ENCODE data around the gene PAQR8.

Gene PAQR8

DNA sequence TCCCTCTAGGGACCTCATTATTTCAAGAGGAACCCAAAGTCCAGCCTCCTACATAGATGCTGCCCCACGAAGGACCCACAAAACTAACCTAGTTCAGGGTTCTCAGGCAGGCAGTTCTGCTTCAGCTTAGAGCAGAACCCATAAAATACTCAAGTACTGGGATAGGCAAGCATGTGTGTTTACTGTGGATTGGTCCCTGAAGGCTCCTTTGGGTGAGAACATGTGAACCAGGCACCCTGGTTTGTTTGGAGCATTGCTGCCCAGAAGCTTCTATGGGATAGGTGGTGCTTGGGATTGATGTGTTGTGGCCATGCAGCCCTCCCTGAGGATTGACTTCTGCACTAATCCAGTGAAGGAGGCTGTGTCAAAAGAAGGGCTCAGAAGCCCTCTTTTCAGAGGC lies 43.3 kb downstream of the PAQR8 start:
- DNase-seq, result no peak

DNA sequence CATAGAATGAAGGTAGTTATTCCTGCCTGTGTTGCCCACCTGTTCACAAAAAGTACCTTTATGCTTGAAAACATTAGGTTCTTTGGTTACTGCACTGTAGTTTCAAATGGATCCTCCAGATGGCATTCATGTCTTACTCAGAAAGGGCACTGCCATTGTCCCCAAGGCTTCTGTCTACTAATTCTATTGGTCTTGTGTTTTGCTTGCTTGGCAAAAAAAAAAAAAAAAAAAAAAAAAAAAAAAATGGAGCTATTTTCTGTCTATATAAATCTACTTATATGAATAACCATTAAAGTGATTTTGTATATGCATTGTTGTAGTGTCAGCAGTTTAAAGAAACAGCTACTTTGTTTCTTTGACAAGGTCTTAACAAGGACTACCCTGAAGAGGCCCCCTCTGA lies 45.5 kb downstream of the PAQR8 start:
- H4K20me1 ChIP-seq (ENCODE audit: insufficient read depth, low read length), result no peaks in the 10 kb centered on the region
- H3K27me3 ChIP-seq (replicated peaks; ENCODE audit: insufficient read depth, low read length), result no peaks in the 10 kb centered on the region
- H3K4me1 ChIP-seq (ENCODE audit: low read length), result no peaks in the 10 kb centered on the region
- H3K9me3 ChIP-seq (replicated peaks; ENCODE audit: insufficient read depth, low read length), result no peaks in the 10 kb centered on the region
- H3F3A ChIP-seq (ENCODE audit: insufficient read depth, low read length), result no peaks in the 10 kb centered on the region
- TF ChIP-seq, protein P1, sequence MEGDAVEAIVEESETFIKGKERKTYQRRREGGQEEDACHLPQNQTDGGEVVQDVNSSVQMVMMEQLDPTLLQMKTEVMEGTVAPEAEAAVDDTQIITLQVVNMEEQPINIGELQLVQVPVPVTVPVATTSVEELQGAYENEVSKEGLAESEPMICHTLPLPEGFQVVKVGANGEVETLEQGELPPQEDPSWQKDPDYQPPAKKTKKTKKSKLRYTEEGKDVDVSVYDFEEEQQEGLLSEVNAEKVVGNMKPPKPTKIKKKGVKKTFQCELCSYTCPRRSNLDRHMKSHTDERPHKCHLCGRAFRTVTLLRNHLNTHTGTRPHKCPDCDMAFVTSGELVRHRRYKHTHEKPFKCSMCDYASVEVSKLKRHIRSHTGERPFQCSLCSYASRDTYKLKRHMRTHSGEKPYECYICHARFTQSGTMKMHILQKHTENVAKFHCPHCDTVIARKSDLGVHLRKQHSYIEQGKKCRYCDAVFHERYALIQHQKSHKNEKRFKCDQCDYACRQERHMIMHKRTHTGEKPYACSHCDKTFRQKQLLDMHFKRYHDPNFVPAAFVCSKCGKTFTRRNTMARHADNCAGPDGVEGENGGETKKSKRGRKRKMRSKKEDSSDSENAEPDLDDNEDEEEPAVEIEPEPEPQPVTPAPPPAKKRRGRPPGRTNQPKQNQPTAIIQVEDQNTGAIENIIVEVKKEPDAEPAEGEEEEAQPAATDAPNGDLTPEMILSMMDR (IDR thresholded peaks at IDR 0.05; ENCODE audit: low read length), result peak; percentile 66
- no peak for TF ChIP-seq EZH2phosphoT487 (IDR thresholded peaks at IDR 0.05; ENCODE audit: low read length)
- H3K9me2 ChIP-seq (replicated peaks; ENCODE audit: insufficient read depth, low read length), result no peaks in the 10 kb centered on the region
- no peak overlapping the region for H3K4me2 ChIP-seq (ENCODE audit: low read depth, low read length)
- no peak overlapping the region for H2AFZ ChIP-seq (ENCODE audit: low read length)
- DNase-seq, result peak; percentile 74
- H3K79me2 ChIP-seq (ENCODE audit: low read length), result no peaks in the 10 kb centered on the region
- no peak overlapping the region for H3K9ac ChIP-seq (ENCODE audit: low read length)
- no peak overlapping the region for H3K4me3 ChIP-seq (ENCODE audit: low read length)
- no peak overlapping the region for H3K27ac ChIP-seq (ENCODE audit: low read length)
- H3K36me3 ChIP-seq (replicated peaks; ENCODE audit: insufficient read depth, low read length), result no peaks in the 10 kb centered on the region

More for the DNA sequence above, 43.3 kb downstream of the PAQR8 start:
- Histone ChIP-seq H3K27ac (ENCODE audit: low read length) (no peak overlapping the region), H3K9ac (ENCODE audit: low read length) (no peak overlapping the region), H2AFZ (ENCODE audit: low read length) (no peak overlapping the region), H3K36me3 (replicated peaks; ENCODE audit: insufficient read depth, low read length) (no peaks in the 10 kb centered on the region), H3K9me3 (replicated peaks; ENCODE audit: insufficient read depth, low read length) (no peaks in the 10 kb centered on the region), H3K79me2 (ENCODE audit: low read length) (no peaks in the 10 kb centered on the region), H3K4me1 (ENCODE audit: low read length) (no peaks in the 10 kb centered on the region), H3K27me3 (replicated peaks; ENCODE audit: insufficient read depth, low read length) (no peaks in the 10 kb centered on the region), H3F3A (ENCODE audit: insufficient read depth, low read length) (no peaks in the 10 kb centered on the region), H3K9me2 (replicated peaks; ENCODE audit: insufficient read depth, low read length) (no peaks in the 10 kb centered on the region), H3K4me2 (ENCODE audit: low read depth, low read length) (no peak overlapping the region), H3K4me3 (ENCODE audit: low read length) (no peak overlapping the region), H4K20me1 (ENCODE audit: insufficient read depth, low read length) (no peaks in the 10 kb centered on the region)
- TF ChIP-seq EZH2 (optimal IDR thresholded peaks at IDR 0.05; ENCODE audit: low read depth, low read length) (no peak), EZH2phosphoT487 (IDR thresholded peaks at IDR 0.05; ENCODE audit: low read length) (no peak)
- TF ChIP-seq, protein P1 (IDR thresholded peaks at IDR 0.05; ENCODE audit: low read length), result no peak

DNA sequence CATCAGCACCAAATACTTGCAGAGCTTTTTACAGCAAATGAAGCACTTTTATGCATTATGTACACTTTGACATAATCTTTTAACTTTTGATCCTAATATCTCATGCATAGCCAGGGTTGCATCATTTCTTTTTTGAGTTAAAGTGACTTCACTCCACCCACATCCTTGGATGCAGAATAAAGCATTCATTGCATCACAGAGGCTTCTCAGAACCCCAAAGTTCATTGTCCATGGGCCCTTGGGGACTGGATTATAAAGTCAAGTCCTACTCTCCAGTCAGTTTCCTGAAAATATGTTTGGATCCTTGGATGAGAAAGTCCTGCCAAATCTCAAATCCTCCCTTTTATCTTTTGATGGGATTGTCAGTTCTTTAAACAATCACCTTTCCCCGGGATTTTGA lies 47.5 kb downstream of the PAQR8 start:
- H2AFZ ChIP-seq (ENCODE audit: low read length), result no peak overlapping the region
- no peak overlapping the region for H3K9ac ChIP-seq (ENCODE audit: low read length)
- DNase-seq, result no peak
- no peaks in the 10 kb centered on the region for H3K79me2 ChIP-seq (ENCODE audit: low read length)
- no peaks in the 10 kb centered on the region for H3K36me3 ChIP-seq (replicated peaks; ENCODE audit: insufficient read depth, low read length)
- H3K4me1 ChIP-seq (ENCODE audit: low read length), result peaks cover 11% of the 10 kb centered on the region; the same call in 1 of the 2 replicates
- H3K4me2 ChIP-seq (ENCODE audit: low read depth, low read length), result no peak overlapping the region
- no peak overlapping the region for H3K4me3 ChIP-seq (ENCODE audit: low read length)
- H3F3A ChIP-seq (ENCODE audit: insufficient read depth, low read length), result no peaks in the 10 kb centered on the region
- no peaks in the 10 kb centered on the region for H3K9me2 ChIP-seq (replicated peaks; ENCODE audit: insufficient read depth, low read length)
- no peaks in the 10 kb centered on the region for H3K27me3 ChIP-seq (replicated peaks; ENCODE audit: insufficient read depth, low read length)
- TF ChIP-seq EZH2phosphoT487 (IDR thresholded peaks at IDR 0.05; ENCODE audit: low read length), result no peak
- TF ChIP-seq, protein P1 (IDR thresholded peaks at IDR 0.05; ENCODE audit: low read length), result no peak
- no peak for TF ChIP-seq EZH2 (optimal IDR thresholded peaks at IDR 0.05; ENCODE audit: low read depth, low read length)
- no peak overlapping the region for H3K27ac ChIP-seq (ENCODE audit: low read length)
- H3K9me3 ChIP-seq (replicated peaks; ENCODE audit: insufficient read depth, low read length), result no peaks in the 10 kb centered on the region
- no peaks in the 10 kb centered on the region for H4K20me1 ChIP-seq (ENCODE audit: insufficient read depth, low read length)
